K562 (cell line): Measurements from ENCODE around the gene OCIAD1. TPM values are rescaled to one million over a fixed set of nuclear protein-coding genes. Genes with fewer than 3 reads are reported as not detected.

Experiments used
- ATAC-seq: fragments of 200-7000 bp; cut with Tn5 transposase; 3 replicates; pipeline ENCODE4 v1.9.1; 2020; ENCODE audit warnings: moderate library complexity
- BruUV-seq: library from RNA; stranded (reverse); fragments of 400-500 nt; replicated peaks from 2 replicates; lab custom pipeline; 2021; lab: Mats Ljungman, UMichigan
- CTCF ChIA-PET: fragments of 300-600 bp; formaldehyde crosslinking; extraction: SDS; loops from one replicate; lab custom pipeline; 2021; ENCODE audit warnings: low intra/inter-chr PET ratio; lab: Yijun Ruan, JAX
- POLR2A ChIA-PET: fragments of 300-600, 350-650 bp; sonication (Branson Sonifier 250); formaldehyde crosslinking; extraction: SDS; loops from one replicate; lab custom pipeline; 2021; ENCODE audit warnings: antibody characterized with exemption, inconsistent platforms; lab: Yijun Ruan, JAX
- DNase-seq, 4 experiments: peaks; one replicate each; pipeline versions ENCODE4 v3.0.0 to v3.0.0-alpha.2; 2011 to 2018; ENCODE audit warnings: low spot score in 3 of 4, mixed read lengths in 3 of 4; ENCODE audit errors: extremely low read depth in 1 of 4
- FAIRE-seq: peaks from 2 replicates; lab custom pipeline; 2011; peaks lifted over from hg19 to GRCh38; lab: Jason Lieb, UNC
- H2AFZ ChIP-seq: 2 replicates; pipeline ENCODE4 v1.6.0; 2011; ENCODE audit warnings: low read depth, low read length, control low read depth, inconsistent platforms
- H3K27ac ChIP-seq: fragments of 200-600 bp; 3 replicates; pipeline ENCODE4 v1.8.0; 2011; ENCODE audit warnings: low read depth, mild to moderate bottlenecking, control low read depth, inconsistent platforms, low read length, moderate library complexity, mixed read lengths; ENCODE audit errors: extremely low read depth
- H3K27me3 ChIP-seq, 2 experiments: fragments of 300-600 bp in 1 of 2; 2 replicates in 1 of 2; 3 replicates in 1 of 2; pipeline versions ENCODE4 v1.6.0 to v1.8.0; 2011; ENCODE audit warnings: inconsistent platforms in 2 of 2, low read length in 2 of 2, mild to moderate bottlenecking in 1 of 2, mixed read lengths in 1 of 2, moderate library complexity in 1 of 2; ENCODE audit not compliant: control insufficient read depth in 2 of 2, insufficient read depth in 2 of 2
- H3K36me3 ChIP-seq: fragments of 300-600 bp; 3 replicates; pipeline ENCODE4 v1.8.0; 2011; ENCODE audit warnings: mild to moderate bottlenecking, low read length, inconsistent platforms; ENCODE audit not compliant: control insufficient read depth, insufficient read depth
- H3K4me1 ChIP-seq, 2 experiments: fragments of 200-600 bp in 1 of 2; replicated peaks in 1 of 2; 2 replicates in 1 of 2; 3 replicates in 1 of 2; pipeline versions ENCODE4 v1.5.1 to v1.8.0; 2011; ENCODE audit warnings: inconsistent platforms in 2 of 2, low read length in 2 of 2, mild to moderate bottlenecking in 1 of 2, mixed read lengths in 1 of 2, moderate library complexity in 1 of 2; ENCODE audit not compliant: control insufficient read depth in 2 of 2, insufficient read depth in 2 of 2
- H3K4me2 ChIP-seq: 2 replicates; pipeline ENCODE4 v1.6.1; 2011; ENCODE audit warnings: low read length, control low read depth, inconsistent platforms, mixed read lengths; ENCODE audit not compliant: insufficient read depth
- H3K4me3 ChIP-seq: fragments of 200-600 bp; sonication (generic), shearing (Covaris generic); 2 replicates; pipeline ENCODE4 v1.5.1; 2016; ENCODE audit warnings: control low read depth, inconsistent platforms
- H3K79me2 ChIP-seq: fragments of 200-600 bp; 3 replicates; pipeline ENCODE4 v1.8.0; 2011; ENCODE audit warnings: low read length, inconsistent platforms; ENCODE audit not compliant: control insufficient read depth, insufficient read depth
- H3K9ac ChIP-seq, 2 experiments: 2 replicates each; pipeline versions ENCODE4 v1.6.0 to v1.6.1; 2011; ENCODE audit warnings: low read depth in 2 of 2, low read length in 2 of 2, control low read depth in 1 of 2, inconsistent platforms in 1 of 2, mild to moderate bottlenecking in 1 of 2, mixed read lengths in 1 of 2; ENCODE audit not compliant: insufficient read depth in 1 of 2
- H3K9me1 ChIP-seq: one replicate; pipeline ENCODE4 v1.6.0; 2011; ENCODE audit warnings: inconsistent platforms, mild to moderate bottlenecking, low read length, moderate library complexity; ENCODE audit not compliant: control insufficient read depth, insufficient read depth
- H3K9me3 ChIP-seq: replicated peaks from 2 replicates; pipeline ENCODE4 v1.5.1; 2011; ENCODE audit warnings: low read depth, low read length, inconsistent platforms; ENCODE audit not compliant: control insufficient read depth, insufficient read depth
- H4K20me1 ChIP-seq: replicated peaks from 2 replicates; pipeline ENCODE4 v1.6.1; 2011; ENCODE audit warnings: low read length, inconsistent platforms, mixed read lengths; ENCODE audit not compliant: control insufficient read depth, insufficient read depth
- ARID3A ChIP-seq: IDR thresholded peaks from 2 replicates; pipeline ENCODE4 v1.6.1; 2012; ENCODE audit warnings: low read depth, low read length, improper control_type of control experiment, borderline replicate concordance
- CREB1 ChIP-seq, 2 experiments: sonication (generic) in 1 of 2; formaldehyde crosslinking in 1 of 2; IDR thresholded peaks; 2 replicates each; pipeline versions ENCODE4 v1.6.1 to v1.8.0; 2012 to 2022; ENCODE audit warnings: inconsistent platforms in 1 of 2, mild to moderate bottlenecking in 1 of 2, missing genetic modification reagents in 1 of 2, moderate library complexity in 1 of 2
- CXXC5 ChIP-seq: fragments of 250-450 bp; sonication (Bioruptor Pico); IDR thresholded peaks from 2 replicates; pipeline ENCODE4 v1.8.0; 2022; ENCODE audit warnings: inconsistent platforms, mild to moderate bottlenecking, moderate library complexity
- JUND ChIP-seq, 2 experiments: IDR thresholded peaks; 2 replicates in 1 of 2; 3 replicates in 1 of 2; pipeline ENCODE4 v1.6.1; 2011; ENCODE audit warnings: borderline replicate concordance in 2 of 2, low read depth in 2 of 2, low read length in 2 of 2, improper control_type of control experiment in 1 of 2, missing biosample characterization in 1 of 2, missing genetic modification characterization in 1 of 2, missing genetic modification reagents in 1 of 2
- POU5F1 ChIP-seq: fragments of 150-350 bp; IDR thresholded peaks from 2 replicates; pipeline ENCODE4 v1.6.1; 2014; ENCODE audit warnings: borderline replicate concordance, low read length, low read depth, mild to moderate bottlenecking; ENCODE audit not compliant: partially characterized antibody
- RCOR1 ChIP-seq, 2 experiments: IDR thresholded peaks; 2 replicates each; pipeline ENCODE4 v1.6.1; 2012; ENCODE audit warnings: low read depth in 2 of 2, low read length in 2 of 2, borderline replicate concordance in 1 of 2, improper control_type of control experiment in 1 of 2
- SIX5 ChIP-seq, 2 experiments: IDR thresholded peaks; 2 replicates each; pipeline ENCODE4 v1.6.1; 2011; ENCODE audit warnings: low read length in 2 of 2, borderline replicate concordance in 1 of 2, low read depth in 1 of 2, mild to moderate bottlenecking in 1 of 2, moderate library complexity in 1 of 2; ENCODE audit not compliant: insufficient read depth in 1 of 2
- SMAD4 ChIP-seq: fragments of 250-450 bp; sonication (Bioruptor Pico); conservative IDR thresholded peaks from 2 replicates; pipeline ENCODE4 v1.8.0; 2021; ENCODE audit warnings: inconsistent platforms, mild to moderate bottlenecking, moderate library complexity
- SMC3 ChIP-seq: conservative IDR thresholded peaks from 2 replicates; pipeline ENCODE4 v1.6.1; 2011; ENCODE audit warnings: low read depth, low read length, improper control_type of control experiment; ENCODE audit not compliant: insufficient read depth
- SREBF1 ChIP-seq: fragments of 150-350 bp; IDR thresholded peaks from 2 replicates; pipeline ENCODE4 v1.6.1; 2014; ENCODE audit warnings: antibody characterized with exemption, low read depth, low read length, borderline replicate concordance
- STAT5A ChIP-seq: IDR thresholded peaks from 2 replicates; pipeline ENCODE4 v1.6.1; 2012; ENCODE audit warnings: low read length, inconsistent platforms, borderline replicate concordance
- TAF7 ChIP-seq: fragments of 450-650 bp; IDR thresholded peaks from 2 replicates; pipeline ENCODE4 v1.6.1; 2016; ENCODE audit warnings: missing genetic modification characterization, missing compliant biosample characterization
- ZNF232 ChIP-seq: sonication (generic); formaldehyde crosslinking; IDR thresholded peaks from 2 replicates; pipeline ENCODE4 v1.8.0; 2022; ENCODE audit warnings: mild to moderate bottlenecking, missing genetic modification reagents
- ZNF740 ChIP-seq, 3 experiments: fragments of 200-800 bp in 1 of 3; sonication (Bioruptor generic) in 1 of 3; sonication (generic) in 1 of 3; formaldehyde crosslinking in 1 of 3; IDR thresholded peaks; 2 replicates each; pipeline versions ENCODE4 v1.6.1 to v1.8.0; 2016 to 2022; ENCODE audit warnings: mild to moderate bottlenecking in 2 of 3, missing compliant biosample characterization in 2 of 3, missing genetic modification characterization in 2 of 3, missing genetic modification reagents in 1 of 3
- WGBS: fragments of 100-300 bp; shearing (Covaris generic); methylation state at CpG from one replicate; pipeline ENCODE4 v1.1.6; 2016; ENCODE audit warnings: low coverage, mixed read lengths; ENCODE audit not compliant: insufficient coverage; ENCODE audit errors: missing lambda C conversion rate; 5-methylcytosine and 5-hydroxymethylcytosine counted together
- in situ Hi-C: fragments of 300-500 bp; cut with MboI; formaldehyde crosslinking; loops from 4 replicates; pipeline ENCODE4 v1.15.0; 2018; ENCODE audit warnings: inconsistent platforms, mixed read lengths
- intact Hi-C: fragments of 100-400 bp; cut with micrococcal nuclease; formaldehyde crosslinking; loops from 2 replicates; pipeline ENCODE4 v1.14.2; 2022
- polyA plus RNA-seq, 8 experiments: library from polyadenylated mRNA; depleted of rRNA in 4 of 8; stranded (reverse) in 5 of 8; unstranded in 3 of 8; fragments of >200 nt; fragmentation: Nextera tagmentation in 2 of 8; fragmentation: Illumina TruSeq in 1 of 8; extraction: Ambion mirVana in 2 of 8; extraction: Trizol in 1 of 8; gene quantifications; 2 replicates each; pipeline versions ENCODE4 v1.2.1 to v1.2.3, GENCODE V29; 2011 to 2014; ENCODE audit warnings: inconsistent platforms in 1 of 8, missing spikeins in 1 of 8
- total RNA-seq, 7 experiments: library from RNA; depleted of rRNA in 6 of 7; stranded (reverse); fragments of >200 nt in 6 of 7; fragmentation: Illumina TruSeq in 2 of 7; extraction: Trizol in 2 of 7; gene quantifications; 2 replicates each; pipeline versions ENCODE4 v1.2.1 to v1.2.3, GENCODE V29; 2011 to 2021; ENCODE audit warnings: low replicate concordance in 1 of 7

Gene OCIAD1
- total and polyA plus RNA-seq, 9 of the 15 experiments (the other 6 are each of a cell fraction or from before 2014, with no cell fraction given), result 99.0 to 358 (median 196) TPM

GRCh38 chr4:48896845-48897244, 66.0 kb downstream of the OCIAD1 start (continued):
- TF ChIP-seq ZNF740 (CRISPR knock-in tag; IDR thresholded peaks at IDR 0.05), result peak; percentile 64; the same call in 1 of the 2 replicates
- no peak for TF ChIP-seq ZNF740 (tag; IDR thresholded peaks at IDR 0.05)
- TF ChIP-seq ZNF232 (CRISPR knock-in tag), result no peak
- 0 out of 2 replicates have a peak, but pooled peaks have one; percentile 15 for TF ChIP-seq SMC3

- H3K9me3 ChIP-seq, result no peaks in the 10 kb centered on the region
- H3K9ac ChIP-seq, result peak overlapping the region in 1 of 2 experiments; percentile 61; a peak in 2 of 4 replicates
- DNase-seq (peak in 2 of 4 experiments; percentile 53 to 70), FAIRE-seq (peak; percentile 85), ATAC-seq (peak; percentile 89)
- POLR2A ChIA-PET, result interaction anchor here (0.7 kb wide), 1 partner anchor 15 kb away, joined by 3 read pairs; no protein-coding TSS in a partner anchor
- H3K4me3 ChIP-seq, result 0 out of 2 replicates have a peak overlapping the region, but pooled peaks have one; percentile 4
- no TSS peak for BruUV-seq
- peaks cover 0 to 17% of the 10 kb centered on the region in 2 experiments; a peak in 3 of 5 replicates for H3K4me1 ChIP-seq
- no peaks in the 10 kb centered on the region for H3K27me3 ChIP-seq
- WGBS, result 16% methylated on average over 5 of the region's 5 CpGs
- intact Hi-C loops (loop anchor here (5.0 kb wide), 2 partner anchors 67 to 117 kb away; partner anchors contain the start of genes FRYL and OCIAD1), in situ Hi-C loops (no loop called here)
- H3K27ac ChIP-seq, result peak overlapping the region; percentile 65
- no peaks in the 10 kb centered on the region for H3K79me2 ChIP-seq
- H3K9me1 ChIP-seq, result no peaks in the 10 kb centered on the region
- no peaks in the 10 kb centered on the region for H4K20me1 ChIP-seq
- CTCF ChIA-PET, result no interaction called here
- H2AFZ ChIP-seq, result peak overlapping the region; percentile 91
- H3K4me2 ChIP-seq, result peak overlapping the region; percentile 67
- H3K36me3 ChIP-seq, result no peaks in the 10 kb centered on the region
- TF ChIP-seq RCOR1 (IDR thresholded peaks at IDR 0.05; ENCODE audit: borderline replicate concordance in 1 of 2, low read depth in 2 of 2, low read length in 2 of 2) (peak in 1 of 2 experiments; percentile 12; a peak in 1 of 4 replicates), STAT5A (no peak), SMAD4 (CRISPR knock-in tag) (no peak), SIX5 (IDR thresholded peaks at IDR 0.05; ENCODE audit: borderline replicate concordance in 1 of 2, insufficient read depth in 1 of 2, low read depth in 1 of 2, low read length in 2 of 2) (no peak), POU5F1 (no peak), JUND (IDR thresholded peaks at IDR 0.05; ENCODE audit: borderline replicate concordance, low read depth, low read length) (peak; percentile 53; the same call in 1 of the 2 replicates), JUND (tag; IDR thresholded peaks at IDR 0.05; ENCODE audit: borderline replicate concordance, low read depth, low read length) (0 out of 3 replicates have a peak, but pooled peaks have one; percentile 7), SREBF1 (no peak), TAF7 (tag) (no peak), ARID3A (peak; percentile 44; the same call in 1 of the 2 replicates), CXXC5 (CRISPR knock-in tag) (0 out of 2 replicates have a peak, but pooled peaks have one; percentile 14), CREB1 (IDR thresholded peaks at IDR 0.05) (no peak), CREB1 (CRISPR knock-in tag; IDR thresholded peaks at IDR 0.05) (no peak)
These were observed 68.0 kb downstream of the OCIAD1 start for GRCh38 chr4:48898733-48899431.
